ENCODE measurements around the gene CD99L2. TPM values are rescaled to one million over a fixed set of nuclear protein-coding genes. Genes with fewer than 3 reads are reported as not detected.

Gene CD99L2
- polyA plus RNA-seq, 1 donor from 2014 or later, result 61.0 TPM

- Histone ChIP-seq H3K27me3 (ENCODE audit: insufficient read depth, low read depth, low read length) (no peaks in the 10 kb centered on the region), H4K20me1 (ENCODE audit: insufficient read depth) (no peaks in the 10 kb centered on the region), H2AFZ (ENCODE audit: low read depth, low read length) (no peak overlapping the region), H3K9ac (ENCODE audit: low read length) (no peak overlapping the region), H3K79me2 (replicated peaks; ENCODE audit: insufficient read depth, low read length) (no peaks in the 10 kb centered on the region), H3K27ac (ENCODE audit: low read length) (no peak overlapping the region), H3K36me3 (ENCODE audit: insufficient read depth, low read length) (no peaks in the 10 kb centered on the region), H3K9me3 (ENCODE audit: low read length) (no peaks in the 10 kb centered on the region), H3K9me2 (ENCODE audit: insufficient read depth, low read length) (no peaks in the 10 kb centered on the region), H3K4me3 (ENCODE audit: low read length) (no peak overlapping the region), H3K4me2 (ENCODE audit: low read length) (no peak overlapping the region), H3F3A (ENCODE audit: insufficient read depth, low read length, poor library complexity, severe bottlenecking) (no peaks in the 10 kb centered on the region)
- TF ChIP-seq REST (IDR thresholded peaks at IDR 0.05; ENCODE audit: borderline replicate concordance) (no peak), EP300 (conservative IDR thresholded peaks at IDR 0.05; ENCODE audit: poor library complexity, severe bottlenecking) (no peak), TAF1 (IDR thresholded peaks at IDR 0.05; ENCODE audit: low read depth) (no peak), CTCF (IDR thresholded peaks at IDR 0.05; ENCODE audit: poor library complexity, severe bottlenecking) (no peak), MXI1 (conservative IDR thresholded peaks at IDR 0.05; ENCODE audit: poor library complexity, severe bottlenecking) (no peak), RAD21 (conservative IDR thresholded peaks at IDR 0.05) (no peak), EZH2 (IDR thresholded peaks at IDR 0.05; ENCODE audit: borderline replicate concordance, insufficient read depth, low read length, poor library complexity, severe bottlenecking) (no peak), SMC3 (conservative IDR thresholded peaks at IDR 0.05; ENCODE audit: poor library complexity) (no peak), POLR2AphosphoS5 (IDR thresholded peaks at IDR 0.05) (no peak)
Measured at GRCh38 chrX:150719621-150720020, 178.8 kb downstream of the CD99L2 start.

Other genes with a start within 250 kb of the CD99L2 start
- gene MTMR1, start 205.3 kb downstream of the CD99L2 start, polyA plus RNA-seq, result 32.7 and 34.7 TPM in 2 replicates
- 234 and 249 TPM in 2 replicates for gene HMGB3, start 84.7 kb upstream of the CD99L2 start, polyA plus RNA-seq